OCI-M1 (cell line): Measurements from ENCODE around the gene RPTOR.
A peak's percentile ranks its signal among the peaks of the same experiment; 100 is the strongest.
"Not testable (repeated sequence)": the region's sequence is repeated elsewhere in the genome, so short reads cannot be mapped to it uniquely, and the experiment has no call there.

Source experiments
- DNase-seq: peaks from one replicate; lab custom pipeline; 2025; lab: John Stamatoyannopoulos, UW

The RPTOR gene

DNA sequence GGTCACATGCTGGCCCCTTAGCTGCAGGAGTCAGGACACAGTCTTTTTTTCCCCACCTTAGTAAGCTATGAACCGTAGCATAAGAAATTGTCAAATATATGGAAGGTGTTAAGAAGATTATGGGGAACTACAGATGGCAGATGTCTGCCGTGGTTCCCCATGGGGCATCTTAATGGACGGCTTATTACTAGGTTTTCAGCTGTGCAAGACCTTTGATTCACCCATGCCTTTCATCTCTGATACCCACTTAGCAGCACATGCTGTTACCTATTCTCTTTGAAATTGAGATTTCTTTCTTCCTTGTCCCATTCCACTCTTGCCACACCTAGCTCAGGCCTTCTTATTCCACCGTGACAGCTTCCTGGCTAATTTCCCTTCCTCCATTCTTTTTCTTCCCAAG, 70.7 kb downstream of the RPTOR start:
- DNase-seq, result no peak

DNA sequence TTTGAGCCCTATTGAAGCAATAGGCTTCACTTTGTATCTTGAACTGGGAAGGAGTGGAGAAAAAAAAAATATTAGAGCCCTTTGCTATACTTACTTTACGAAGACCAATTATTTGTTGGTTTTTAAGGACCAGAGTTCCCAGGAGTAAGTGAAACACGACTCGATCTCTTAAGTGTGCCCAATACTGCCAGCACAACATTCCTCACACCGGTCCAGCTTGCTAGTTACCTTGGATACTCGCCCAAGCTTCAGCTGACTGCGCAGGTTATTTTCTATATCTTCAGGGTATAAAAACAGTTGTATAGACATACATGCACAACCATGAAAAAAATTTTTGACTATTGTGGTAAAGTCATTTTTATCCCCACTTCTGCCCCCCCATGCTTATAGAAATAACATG, 72.1 kb downstream of the RPTOR start:
- DNase-seq, result no peak

DNA sequence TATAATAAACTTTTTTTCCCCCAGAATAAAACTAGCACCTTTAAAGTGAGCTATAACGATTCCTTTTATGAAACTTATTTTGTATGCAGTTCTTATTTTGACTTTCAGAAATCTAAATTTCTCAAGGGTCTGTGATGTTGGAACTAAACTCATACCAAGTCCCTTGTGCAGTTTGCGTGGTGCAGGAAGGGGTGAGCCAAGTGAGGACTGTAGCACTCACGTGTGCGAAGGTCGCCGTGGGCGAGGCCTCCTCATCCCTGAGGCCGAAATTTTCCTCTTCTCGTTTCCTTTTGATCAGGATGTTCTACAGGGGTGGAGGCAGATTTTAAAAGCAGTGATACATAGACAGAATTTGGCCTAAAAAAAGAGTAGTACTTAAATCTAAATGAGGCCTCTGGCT, 73.7 kb downstream of the RPTOR start:
- DNase-seq, result no peak

DNA sequence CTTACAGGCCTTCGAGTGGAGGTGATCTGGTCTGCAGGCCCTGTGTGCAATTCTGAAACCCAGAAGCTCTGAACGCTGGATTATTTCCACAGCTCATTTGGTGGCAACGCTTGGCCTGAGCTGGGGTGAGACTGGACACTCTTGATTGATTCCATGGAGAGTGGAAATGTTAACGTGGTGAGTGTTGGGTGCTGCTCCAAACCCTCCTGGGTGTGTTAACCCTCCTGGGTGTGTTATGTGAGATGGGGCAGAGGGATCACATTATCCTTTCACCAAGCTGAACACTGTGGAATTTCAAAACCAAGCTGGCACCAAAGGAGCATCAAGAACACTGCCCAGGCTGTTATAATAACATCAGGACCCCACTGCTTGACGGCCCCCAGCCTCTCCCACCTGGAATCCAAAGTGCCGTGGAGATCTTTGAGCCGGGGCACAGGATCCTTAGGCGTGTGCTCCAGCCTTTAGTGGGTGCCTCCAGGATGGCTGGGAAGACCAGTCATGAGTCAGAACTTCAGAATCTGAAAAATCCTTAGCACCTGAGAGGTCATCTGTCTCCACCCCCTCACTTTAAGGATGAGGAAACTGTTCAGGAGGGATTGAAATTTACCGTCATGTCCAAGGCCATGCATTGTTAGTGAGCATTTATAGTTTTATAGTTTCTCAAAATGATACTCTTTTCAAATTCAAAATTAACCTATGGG, 75.0 kb downstream of the RPTOR start:
- DNase-seq, result no peak

DNA sequence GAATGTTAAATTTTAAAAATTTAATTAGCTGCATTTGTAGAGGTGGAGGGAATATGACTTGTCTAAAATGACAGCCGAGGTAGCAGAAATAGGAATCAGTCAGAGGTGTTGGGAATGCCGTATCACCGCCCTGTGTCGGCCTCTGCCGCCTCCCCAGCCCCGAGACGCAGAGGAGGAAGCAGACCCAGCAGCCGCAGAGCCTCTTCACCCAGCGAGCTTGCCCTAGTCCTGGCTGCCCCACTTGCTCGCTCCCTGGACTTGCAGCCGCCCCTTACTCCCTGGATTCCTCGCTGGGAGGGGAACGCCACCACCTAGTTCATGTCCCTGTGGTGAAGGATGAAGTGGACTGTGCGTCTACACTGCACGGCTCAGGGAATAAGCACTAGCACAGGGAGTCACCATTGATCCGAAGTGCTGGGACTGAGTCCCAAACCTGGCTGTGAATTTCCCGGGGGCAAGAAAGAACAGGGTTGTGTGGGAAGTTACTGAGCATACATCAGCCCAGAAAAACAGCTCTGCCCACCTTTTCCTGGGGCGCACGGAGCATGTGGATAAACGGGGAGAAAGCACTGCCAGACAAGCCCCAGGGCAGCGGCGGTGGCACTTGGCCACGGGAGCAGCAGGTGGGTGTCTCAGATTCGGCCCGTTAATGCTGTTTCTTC, 76.8 kb downstream of the RPTOR start:
- DNase-seq, result no peak

DNA sequence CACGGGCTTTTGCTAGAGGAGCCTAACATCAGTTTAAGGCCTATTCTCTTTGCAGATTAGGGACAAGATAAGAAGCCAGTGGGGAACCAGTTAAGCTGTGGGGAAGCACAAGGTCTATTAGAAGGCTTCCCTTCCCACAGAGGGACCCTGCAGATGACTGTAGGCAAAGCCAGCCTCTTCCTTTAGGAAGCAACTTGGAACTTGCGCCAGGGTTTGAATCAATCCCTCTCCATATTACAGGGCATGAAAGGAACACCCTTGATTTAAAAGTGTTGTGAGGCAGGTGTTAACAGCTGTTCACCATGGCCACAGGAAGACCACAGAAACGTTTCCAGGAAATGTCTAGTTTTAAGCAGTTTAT, 77.3 kb downstream of the RPTOR start:
- DNase-seq, result peak; percentile 4

DNA sequence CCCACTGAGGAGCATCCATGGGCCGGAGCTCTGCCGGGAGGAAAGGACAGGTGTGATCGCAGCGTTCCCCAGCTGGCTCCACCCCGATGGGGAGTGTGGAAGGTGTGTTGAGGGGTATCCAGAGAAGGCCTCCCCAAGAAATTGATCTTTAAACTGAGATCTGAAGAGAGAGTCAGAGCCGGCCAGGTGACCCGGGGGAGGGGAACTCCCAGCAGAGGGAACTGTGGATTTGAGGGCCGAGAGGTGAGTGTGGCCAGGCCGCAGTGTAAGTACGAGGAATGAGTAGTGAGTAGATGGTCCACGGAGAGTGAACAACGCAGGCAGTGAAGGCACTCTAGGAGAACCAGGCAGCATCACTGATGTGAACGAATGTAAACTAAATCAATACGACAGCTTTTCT, 80.2 kb downstream of the RPTOR start:
- DNase-seq, result no peak

DNA sequence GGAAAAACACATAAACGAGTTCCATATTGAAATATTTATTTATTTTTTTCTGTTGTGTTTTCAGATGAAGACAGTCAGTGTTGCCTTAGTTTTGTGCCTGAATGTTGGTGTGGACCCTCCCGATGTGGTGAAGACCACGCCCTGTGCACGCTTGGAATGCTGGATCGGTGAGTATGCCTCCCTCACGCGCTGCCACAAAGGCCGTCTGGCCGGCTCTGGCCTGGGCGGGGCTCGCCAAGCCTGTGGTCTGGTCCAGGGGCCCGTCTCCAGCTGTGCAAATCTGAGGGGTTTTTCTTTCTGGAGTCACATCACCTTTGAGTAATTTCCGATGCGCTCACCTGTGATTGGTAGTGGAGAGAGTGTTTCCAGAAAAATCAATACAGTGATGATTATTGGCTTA, 81.0 kb downstream of the RPTOR start:
- DNase-seq, result no peak

DNA sequence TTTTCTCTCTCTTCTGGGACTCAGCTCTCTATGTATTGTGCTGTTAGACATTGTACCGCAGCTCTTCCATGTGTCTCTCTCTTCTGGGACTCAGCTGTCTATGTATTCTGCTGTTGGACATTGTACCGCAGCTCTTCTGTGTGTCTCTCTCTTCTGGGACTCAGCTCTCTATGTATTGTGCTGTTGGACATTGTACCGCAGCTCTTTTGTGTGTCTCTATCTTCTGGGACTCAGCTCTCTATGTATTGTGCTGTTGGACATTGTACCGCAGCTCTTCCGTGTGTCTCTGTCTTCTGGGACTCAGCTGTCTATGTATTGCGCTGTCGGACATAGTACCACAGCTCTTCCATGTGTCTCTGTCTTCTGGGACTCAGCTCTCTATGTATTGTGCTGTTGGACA, 84.2 kb downstream of the RPTOR start:
- DNase-seq, result not testable (repeated sequence)

DNA sequence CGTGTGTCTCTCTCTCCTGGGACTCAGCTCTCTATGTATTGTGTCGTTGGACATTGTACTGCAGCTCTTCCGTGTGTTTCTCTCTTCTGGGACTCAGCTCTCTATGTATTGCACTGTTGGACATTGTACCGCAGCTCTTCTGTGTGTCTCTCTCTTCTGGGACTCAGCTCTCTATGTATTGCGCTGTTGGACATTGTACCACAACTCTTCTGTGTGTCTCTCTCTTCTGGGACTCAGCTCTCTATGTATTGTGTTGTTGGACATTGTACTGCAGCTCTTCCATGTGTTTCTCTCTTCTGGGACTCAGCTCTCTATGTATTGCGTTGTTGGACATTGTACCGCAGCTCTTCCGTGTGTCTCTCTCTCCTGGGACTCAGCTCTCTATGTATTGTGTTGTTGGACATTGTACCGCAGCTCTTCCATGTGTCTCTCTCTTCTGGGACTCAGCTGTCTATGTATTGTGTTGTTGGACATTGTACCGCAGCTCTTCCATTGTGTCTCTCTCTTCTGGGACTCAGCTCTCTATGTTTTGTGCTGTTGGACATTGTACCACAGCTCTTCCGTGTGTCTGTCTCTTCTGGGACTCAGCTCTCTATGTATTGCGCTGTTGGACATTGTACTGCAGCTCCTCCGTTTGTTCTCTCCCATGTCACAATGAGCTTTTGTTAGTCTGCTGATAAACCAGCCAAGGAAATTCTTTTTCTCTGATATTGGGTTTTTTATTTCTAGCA, 84.8 kb downstream of the RPTOR start:
- no peak for DNase-seq

DNA sequence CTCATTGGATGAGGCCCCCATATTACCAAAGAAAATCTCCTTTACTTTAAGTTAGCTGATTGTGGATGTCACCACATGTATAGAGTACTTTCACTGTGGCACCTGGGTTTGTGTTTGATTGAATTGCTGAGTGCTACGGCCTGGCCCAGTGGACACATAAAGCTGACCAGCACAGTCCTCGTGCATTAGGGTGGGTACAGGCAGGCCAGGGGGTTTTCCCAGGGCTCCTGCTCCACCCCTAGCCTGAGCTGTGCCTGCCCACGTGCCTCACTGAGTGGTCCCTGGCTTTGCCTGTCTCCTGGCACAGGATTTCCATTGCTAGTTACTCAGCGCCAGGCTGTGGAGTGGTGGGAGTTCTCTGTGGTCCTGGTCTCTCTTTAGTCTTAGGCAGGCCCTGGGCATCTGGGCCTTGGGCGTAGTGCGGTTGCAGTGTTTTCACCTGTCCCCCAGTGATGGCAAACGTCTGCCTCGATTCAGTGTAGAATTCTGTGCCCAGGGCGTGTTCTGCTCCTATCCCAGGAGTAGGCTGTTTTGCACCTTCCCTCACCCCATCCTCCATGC, 86.0 kb downstream of the RPTOR start:
- DNase-seq, result no peak

DNA sequence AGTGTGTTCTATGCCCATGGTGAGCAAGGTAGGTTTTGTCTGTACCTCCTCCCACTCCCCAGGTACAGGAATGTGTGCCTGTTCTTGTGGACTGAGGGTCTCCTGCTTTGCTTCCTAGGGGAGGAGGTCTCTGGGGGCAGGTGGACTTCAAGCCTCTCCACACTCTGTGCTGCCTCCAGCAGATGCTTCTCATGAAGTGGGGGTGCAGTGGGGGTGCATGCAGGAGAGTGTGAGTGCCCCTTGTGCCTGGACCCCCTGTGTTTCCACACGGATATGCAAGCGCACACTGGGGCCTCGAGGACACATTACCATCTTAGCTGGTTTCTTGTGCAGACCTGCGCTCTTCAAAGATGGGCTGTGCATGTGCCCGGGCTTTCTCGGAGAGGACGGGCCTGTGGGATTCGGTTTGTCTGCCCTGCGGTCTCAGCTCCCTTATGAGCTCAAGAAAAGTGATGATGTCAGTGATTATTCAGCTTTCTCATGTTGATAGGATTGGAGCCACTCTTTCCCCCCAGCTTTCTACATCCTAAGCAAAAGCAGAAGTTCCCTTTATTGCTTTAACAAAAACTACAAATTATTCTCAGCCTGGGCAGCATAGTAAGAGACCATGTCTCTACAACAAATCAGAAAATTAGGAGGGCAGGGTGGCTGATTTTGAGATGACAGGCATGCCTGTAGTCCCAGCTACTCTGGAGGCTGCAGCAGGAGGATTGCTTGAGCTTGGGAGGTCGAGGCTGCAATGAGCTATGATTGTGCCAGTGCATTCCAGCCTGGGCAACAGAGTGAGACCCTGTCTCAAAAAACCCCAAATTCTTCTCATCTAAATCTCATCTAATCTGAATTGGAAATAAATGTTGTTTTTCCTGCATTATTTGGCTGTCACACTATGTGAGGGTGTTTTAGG, 86.8 kb downstream of the RPTOR start:
- no peak for DNase-seq

DNA sequence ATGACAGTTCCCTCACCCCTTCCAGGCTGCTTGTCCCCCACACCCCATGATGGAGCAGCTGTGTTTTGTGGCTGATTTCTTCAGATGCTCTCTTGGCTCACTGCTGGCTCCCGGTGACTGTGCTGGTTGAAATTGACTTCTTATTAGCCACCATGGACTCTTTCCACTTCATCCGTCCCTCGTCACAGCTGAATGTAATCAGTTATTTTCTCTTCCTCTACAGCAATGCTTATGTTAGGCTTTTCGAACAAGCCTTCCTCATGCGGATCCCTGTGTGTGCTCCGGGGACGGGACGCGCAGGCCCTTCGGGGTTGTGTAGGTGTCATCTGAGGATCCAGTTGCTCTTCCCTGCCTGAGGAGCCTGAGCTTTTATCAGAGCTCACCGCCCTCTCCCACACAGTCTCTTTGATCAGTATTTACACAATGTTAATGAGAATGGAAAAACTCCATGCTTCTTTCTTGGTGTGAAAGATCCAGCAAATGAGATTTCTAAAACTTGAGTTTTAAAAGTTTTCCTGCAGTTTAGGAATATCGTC, 87.5 kb downstream of the RPTOR start:
- DNase-seq, result no peak

DNA sequence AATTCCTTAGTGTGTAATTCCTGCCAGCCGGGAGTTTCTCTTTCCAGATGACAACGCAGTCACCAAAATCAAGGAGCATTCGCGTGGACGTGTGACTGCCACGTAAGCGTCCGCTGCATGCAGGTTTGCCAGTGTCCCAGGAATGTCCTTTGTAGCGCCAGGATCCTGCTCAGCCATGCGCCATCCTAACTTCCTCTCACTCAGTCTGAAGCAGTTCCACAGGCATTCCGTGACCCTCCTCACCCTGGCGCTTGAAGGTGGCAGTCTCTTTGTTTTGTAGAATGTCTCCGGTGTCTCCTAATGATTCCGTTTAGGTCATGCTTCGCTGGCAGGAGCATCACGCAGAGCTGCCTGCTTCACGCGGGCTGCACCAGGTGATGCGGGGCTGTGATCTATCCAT, 88.6 kb downstream of the RPTOR start:
- no peak for DNase-seq

DNA sequence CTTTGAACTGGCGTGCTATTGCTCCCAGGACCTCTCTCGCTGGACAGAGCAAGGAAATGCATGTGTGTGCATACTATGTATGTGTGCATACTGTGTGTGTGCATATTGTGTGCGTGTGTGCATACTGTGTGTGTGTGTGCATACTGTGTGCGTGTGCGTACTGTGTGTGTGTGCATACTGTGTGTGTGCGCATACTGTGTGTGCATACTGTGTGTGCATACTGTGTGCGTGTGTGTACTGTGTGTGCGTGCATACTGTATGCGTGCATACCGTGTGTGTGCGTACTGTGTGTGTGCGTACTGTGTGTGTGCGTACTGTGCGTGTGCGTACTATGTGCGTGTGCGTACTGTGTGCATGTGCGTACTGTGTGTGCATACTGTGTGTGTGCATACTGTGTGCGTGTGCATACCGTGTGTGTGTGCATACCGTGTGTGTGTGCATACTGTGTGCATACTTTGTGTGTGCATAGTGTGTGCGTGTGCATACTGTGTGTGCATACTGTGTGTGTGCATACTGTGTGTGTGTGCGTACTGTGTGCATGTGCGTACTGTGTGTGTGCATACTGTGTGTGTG, 89.4 kb downstream of the RPTOR start:
- DNase-seq, result no peak

DNA sequence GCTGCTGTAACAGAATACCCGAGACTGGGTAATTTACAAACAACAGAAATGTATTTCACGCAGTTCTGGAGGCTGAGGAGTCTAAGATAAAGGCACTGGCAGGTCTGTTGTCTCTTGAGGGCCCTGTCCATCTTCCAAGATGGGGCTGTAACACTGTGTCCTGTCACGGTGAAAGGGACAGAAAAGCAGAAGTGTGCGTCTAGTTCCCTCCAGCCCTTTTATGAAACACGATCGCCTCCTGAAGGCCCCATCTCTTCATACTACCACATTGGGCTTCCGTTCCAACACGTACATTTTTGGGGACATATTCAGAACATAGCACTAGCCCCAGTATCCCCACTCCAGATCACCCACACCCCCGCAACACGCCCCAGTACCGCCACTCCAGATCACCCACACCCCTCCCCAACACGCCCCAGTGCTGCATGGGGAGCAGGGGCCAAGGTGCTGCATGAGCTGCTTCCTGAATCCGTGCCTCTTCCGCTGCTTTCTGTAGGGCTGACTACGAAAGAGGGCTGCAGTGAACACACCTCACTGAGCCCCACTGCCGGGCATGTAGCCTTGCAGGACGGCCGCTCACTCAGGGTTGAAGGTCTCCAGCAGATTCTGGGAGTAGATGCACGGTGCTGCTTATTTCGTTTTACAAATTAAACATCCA, 91.9 kb downstream of the RPTOR start:
- DNase-seq, result no peak

DNA sequence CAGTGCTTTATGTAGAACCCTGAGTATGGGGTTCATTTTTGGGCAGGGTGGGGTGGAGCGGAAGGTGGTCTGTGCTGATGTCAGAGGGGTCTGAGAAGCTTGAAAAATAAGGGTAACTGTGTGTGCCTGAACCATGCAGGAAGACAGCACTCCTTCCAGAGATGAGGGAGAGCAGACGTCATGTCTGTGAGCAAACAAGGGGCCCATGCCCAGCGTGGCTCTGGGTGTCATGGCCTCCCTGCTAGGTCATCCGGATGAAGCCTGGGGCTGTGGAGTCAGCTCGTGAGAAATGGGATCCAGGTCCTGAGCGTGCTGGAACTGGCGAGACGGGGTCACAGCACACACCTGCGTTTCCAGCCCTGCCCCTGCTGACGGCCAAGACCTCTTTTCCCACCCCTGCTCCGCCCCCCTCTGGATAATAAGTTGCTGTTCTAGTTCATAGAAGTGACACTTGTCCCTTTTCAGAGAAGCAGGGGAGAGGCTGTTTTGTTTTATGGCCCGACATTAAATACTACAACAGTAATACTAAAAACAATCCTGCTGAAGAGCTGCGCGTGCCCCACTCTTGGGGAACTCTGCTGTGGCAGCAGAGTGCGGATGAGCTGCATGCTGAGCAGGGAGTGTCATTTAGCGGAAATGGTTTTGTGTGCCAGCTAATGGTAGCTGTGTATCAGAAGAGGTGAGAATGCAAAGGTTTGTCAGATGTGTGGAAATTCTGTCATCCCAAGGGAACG, 92.6 kb downstream of the RPTOR start:
- DNase-seq, result no peak

DNA sequence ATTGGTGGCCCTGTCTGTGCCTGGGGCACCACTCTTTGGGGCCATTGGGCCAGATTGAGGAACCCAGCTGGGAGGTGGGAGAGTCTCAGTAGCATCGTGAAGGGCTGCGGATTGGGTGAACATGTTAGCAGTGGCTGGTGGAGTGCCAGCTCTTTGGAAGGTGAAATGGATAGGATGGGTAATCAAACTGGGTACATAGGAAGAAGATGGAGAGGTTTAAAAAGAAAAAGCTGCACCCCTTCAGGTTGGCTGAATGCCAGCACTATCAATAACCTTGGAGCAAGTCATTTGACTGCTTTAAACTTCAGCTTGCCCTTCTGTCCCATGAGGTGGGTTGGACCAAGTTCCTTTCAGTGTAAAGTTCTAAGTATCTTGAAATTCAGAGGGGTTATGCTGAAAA, 95.0 kb downstream of the RPTOR start:
- DNase-seq, result no peak

DNA sequence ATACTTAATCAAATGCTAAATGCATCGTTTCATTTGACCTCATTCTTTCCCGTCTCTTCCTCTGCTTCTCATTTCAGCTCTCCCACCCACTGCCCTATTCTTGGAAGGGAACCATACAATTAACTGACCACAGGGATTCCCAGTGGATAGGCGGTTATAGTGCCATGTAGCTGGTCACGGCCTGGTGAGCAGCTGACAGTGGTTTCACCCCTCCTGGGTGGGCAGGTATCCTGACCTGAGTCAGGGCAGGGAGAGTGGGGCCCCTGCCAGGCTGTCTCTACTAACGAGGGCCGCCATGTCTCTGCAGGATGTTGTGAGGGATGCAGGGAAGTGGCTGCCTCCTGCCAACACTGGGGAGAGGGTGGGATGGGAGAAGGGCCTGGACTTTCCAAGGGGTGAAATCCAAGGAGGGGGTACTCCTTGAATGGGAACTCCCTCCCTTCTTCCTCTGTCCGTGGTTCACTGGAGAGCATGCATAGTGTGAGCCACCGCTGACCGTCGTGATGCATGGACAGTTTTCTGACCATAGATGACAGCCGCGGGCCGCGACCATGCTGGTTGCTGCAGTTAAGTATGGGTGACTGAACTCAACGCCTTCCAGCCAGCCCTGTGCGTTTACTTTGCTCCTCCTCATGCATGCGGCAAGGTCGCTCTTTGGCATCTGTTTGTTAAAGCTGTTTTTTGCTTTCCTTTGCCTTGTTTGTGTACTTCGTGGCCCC, 95.9 kb downstream of the RPTOR start:
- DNase-seq, result no peak
